H1 (cell line): Measurements from ENCODE around the gene AP1M1. TPM values are rescaled to one million over a fixed set of nuclear protein-coding genes. Genes with fewer than 3 reads are reported as not detected.

Source experiments
- CTCF ChIA-PET: fragments of 300-600 bp; sonication (Branson Sonifier 250); formaldehyde crosslinking; loops from one replicate; lab custom pipeline; 2021; ENCODE audit not compliant: partially characterized antibody; lab: Charles Lee
- POLR2A ChIA-PET: fragments of 300-600 bp; sonication (Branson Sonifier 250); formaldehyde crosslinking; loops from one replicate; lab custom pipeline; 2021; ENCODE audit warnings: inconsistent platforms; ENCODE audit not compliant: partially characterized antibody; lab: Charles Lee
- DNase-seq, 2 experiments: peaks; one replicate each; pipeline versions ENCODE4 v3.0.0 to v3.0.0-alpha.2; 2010 to 2022; ENCODE audit warnings: low spot score in 2 of 2, low read depth in 1 of 2, mixed read lengths in 1 of 2
- FAIRE-seq: peaks from 2 replicates; lab custom pipeline; 2011; peaks lifted over from hg19 to GRCh38; lab: Jason Lieb, UNC
- H2AFZ ChIP-seq: 2 replicates; pipeline ENCODE4 v1.8.1; 2012; ENCODE audit warnings: low read length, inconsistent platforms
- H2AK5ac ChIP-seq: 2 replicates; pipeline ENCODE4 v1.6.1; 2013; ENCODE audit warnings: low read depth, low read length
- H2BK120ac ChIP-seq: replicated peaks from 2 replicates; pipeline ENCODE3; 2013; ENCODE audit warnings: low read depth, low read length, inconsistent platforms
- H2BK12ac ChIP-seq: 2 replicates; pipeline ENCODE4 v1.6.1; 2013; ENCODE audit warnings: low read depth, low read length
- H2BK15ac ChIP-seq: 2 replicates; pipeline ENCODE4 v1.6.1; 2013; ENCODE audit warnings: low read length
- H2BK20ac ChIP-seq: 2 replicates; pipeline ENCODE4 v1.6.1; 2013; ENCODE audit warnings: low read length
- H2BK5ac ChIP-seq: 2 replicates; pipeline ENCODE4 v1.6.1; 2013; ENCODE audit warnings: low read depth, low read length
- H3K14ac ChIP-seq: 2 replicates; pipeline ENCODE4 v1.6.1; 2013; ENCODE audit warnings: inconsistent platforms; ENCODE audit not compliant: insufficient read length
- H3K18ac ChIP-seq: 2 replicates; pipeline ENCODE4 v1.6.1; 2013; ENCODE audit warnings: low read length; ENCODE audit errors: extremely low read depth
- H3K23ac ChIP-seq: 2 replicates; pipeline ENCODE4 v1.6.1; 2013; ENCODE audit warnings: inconsistent platforms; ENCODE audit not compliant: insufficient read length
- H3K23me2 ChIP-seq: 2 replicates; pipeline ENCODE4 v1.6.1; 2013; ENCODE audit warnings: low read depth, low read length
- H3K27ac ChIP-seq: 2 replicates; pipeline ENCODE4 v1.6.1; 2011; ENCODE audit warnings: low read depth, low read length, inconsistent platforms
- H3K27me3 ChIP-seq, 4 experiments: replicated peaks in 1 of 4; 1 replicate in 1 of 4; 2 replicates in 3 of 4; pipeline versions ENCODE4 v1.6.1 to v1.8.1; 2011 to 2013; ENCODE audit warnings: low read length in 3 of 4, mild to moderate bottlenecking in 3 of 4, inconsistent platforms in 2 of 4, mixed read lengths in 2 of 4, moderate library complexity in 1 of 4; ENCODE audit not compliant: control insufficient read depth in 3 of 4, insufficient read depth in 3 of 4; ENCODE audit errors: extremely low read depth in 1 of 4
- H3K36me3 ChIP-seq, 4 experiments: 2 replicates each; pipeline versions ENCODE4 v1.6.1 to v1.8.1; 2011 to 2013; ENCODE audit warnings: mild to moderate bottlenecking in 4 of 4, low read length in 3 of 4, moderate library complexity in 2 of 4, control low read depth in 1 of 4, inconsistent platforms in 1 of 4; ENCODE audit not compliant: insufficient read depth in 4 of 4, control insufficient read depth in 2 of 4
- H3K4ac ChIP-seq: replicated peaks from 2 replicates; pipeline ENCODE3; 2013; ENCODE audit warnings: low read length, low read depth, mixed read lengths, inconsistent platforms; ENCODE audit not compliant: insufficient read length
- H3K4me1 ChIP-seq, 4 experiments: replicated peaks in 1 of 4; 1 replicate in 1 of 4; 2 replicates in 3 of 4; pipeline versions ENCODE4 v1.6.1 to v1.8.1; 2011 to 2013; ENCODE audit warnings: low read length in 3 of 4, inconsistent platforms in 2 of 4, mixed read lengths in 1 of 4; ENCODE audit not compliant: insufficient read depth in 4 of 4, control insufficient read depth in 3 of 4
- H3K4me2 ChIP-seq, 2 experiments: 2 replicates each; pipeline versions ENCODE4 v1.6.1 to v1.8.1; 2011 to 2013; ENCODE audit warnings: low read depth in 2 of 2, low read length in 2 of 2, control low read depth in 1 of 2, inconsistent platforms in 1 of 2, mild to moderate bottlenecking in 1 of 2; ENCODE audit not compliant: insufficient read depth in 1 of 2
- H3K4me3 ChIP-seq, 4 experiments: fragments of 200-600, 300-600 bp in 1 of 4; sonication (generic), shearing (Covaris generic), sonication (Bioruptor Twin) in 1 of 4; 2 replicates each; pipeline versions ENCODE4 v1.5.1 to v1.8.1; 2011 to 2016; ENCODE audit warnings: low read length in 4 of 4, low read depth in 3 of 4, control low read depth in 2 of 4, inconsistent platforms in 2 of 4, mild to moderate bottlenecking in 2 of 4, mixed read lengths in 1 of 4, moderate library complexity in 1 of 4; ENCODE audit not compliant: insufficient read depth in 2 of 4; ENCODE audit errors: extremely low read depth in 1 of 4
- H3K56ac ChIP-seq: replicated peaks from 2 replicates; pipeline ENCODE3; 2013; ENCODE audit warnings: low read depth, mild to moderate bottlenecking, mixed read lengths, low read length, inconsistent platforms; ENCODE audit not compliant: insufficient read length
- H3K79me1 ChIP-seq: 2 replicates; pipeline ENCODE4 v1.6.1; 2013; ENCODE audit warnings: low read depth, low read length, control low read depth
- H3K79me2 ChIP-seq, 2 experiments: 2 replicates each; pipeline versions ENCODE4 v1.6.1 to v1.8.1; 2012 to 2013; ENCODE audit warnings: low read length in 2 of 2, mild to moderate bottlenecking in 2 of 2, inconsistent platforms in 1 of 2; ENCODE audit not compliant: insufficient read depth in 2 of 2, control insufficient read depth in 1 of 2
- H3K9ac ChIP-seq, 4 experiments: replicated peaks in 1 of 4; 1 replicate in 1 of 4; 2 replicates in 3 of 4; pipeline versions ENCODE4 v1.6.1 to v1.8.1; 2011 to 2013; ENCODE audit warnings: low read depth in 3 of 4, low read length in 3 of 4, control low read depth in 2 of 4, mild to moderate bottlenecking in 2 of 4, moderate library complexity in 2 of 4, inconsistent platforms in 1 of 4; ENCODE audit errors: extremely low read depth in 1 of 4
- H3K9me3 ChIP-seq, 2 experiments: 2 replicates each; pipeline versions ENCODE4 v1.6.1 to v1.8.1; 2012 to 2013; ENCODE audit warnings: mild to moderate bottlenecking in 2 of 2, moderate library complexity in 2 of 2, control low read depth in 1 of 2, inconsistent platforms in 1 of 2, low read depth in 1 of 2, low read length in 1 of 2, mixed read lengths in 1 of 2; ENCODE audit not compliant: insufficient read depth in 2 of 2
- H4K20me1 ChIP-seq, 2 experiments: replicated peaks in 1 of 2; 2 replicates each; pipeline versions ENCODE3 to v1.8.1; 2011 to 2013; ENCODE audit warnings: inconsistent platforms in 2 of 2, low read length in 2 of 2, mild to moderate bottlenecking in 1 of 2; ENCODE audit not compliant: insufficient read depth in 2 of 2, control insufficient read depth in 1 of 2
- H4K5ac ChIP-seq: 2 replicates; pipeline ENCODE4 v1.6.1; 2013; ENCODE audit warnings: low read length, low read depth, mixed read lengths, inconsistent platforms; ENCODE audit not compliant: insufficient read length
- H4K8ac ChIP-seq: 2 replicates; pipeline ENCODE4 v1.8.0; 2013; ENCODE audit warnings: mild to moderate bottlenecking, moderate library complexity, low read length, inconsistent platforms; ENCODE audit not compliant: insufficient read depth; ENCODE audit errors: extremely low read depth
- H4K91ac ChIP-seq: replicated peaks from 2 replicates; pipeline ENCODE3; 2013; ENCODE audit warnings: low read length, mixed read lengths, inconsistent platforms; ENCODE audit not compliant: insufficient read length
- CBX8 ChIP-seq: fragments of 300-800, 300-1000 bp; sonication (generic); IDR thresholded peaks from 2 replicates; pipeline ENCODE4 v1.7.1; 2016; ENCODE audit warnings: low read depth, low read length, borderline replicate concordance
- CREB1 ChIP-seq: IDR thresholded peaks from 2 replicates; pipeline ENCODE4 v1.6.1; 2012; ENCODE audit warnings: inconsistent platforms
- CTBP2 ChIP-seq: IDR thresholded peaks from 2 replicates; pipeline ENCODE4 v1.7.0; 2011; ENCODE audit warnings: borderline replicate concordance, mild to moderate bottlenecking, moderate library complexity, mixed read lengths, low read length; ENCODE audit not compliant: insufficient read depth, insufficient read length
- EP300 ChIP-seq, 2 experiments: IDR thresholded peaks; 1 replicate in 1 of 2; 2 replicates in 1 of 2; pipeline ENCODE4 v1.6.1; 2011 to 2012; ENCODE audit warnings: low read depth in 2 of 2, low read length in 2 of 2, mild to moderate bottlenecking in 2 of 2, borderline replicate concordance in 1 of 2, inconsistent platforms in 1 of 2, moderate library complexity in 1 of 2
- FOSL1 ChIP-seq: IDR thresholded peaks from 2 replicates; pipeline ENCODE4 v1.6.1; 2011; ENCODE audit warnings: mild to moderate bottlenecking, low read depth, low read length, moderate library complexity; ENCODE audit not compliant: insufficient read depth
- KDM1A ChIP-seq: fragments of 200-600, 300-600 bp; sonication (generic); IDR thresholded peaks from 2 replicates; pipeline ENCODE4 v1.7.1; 2016; ENCODE audit warnings: mild to moderate bottlenecking, low read length, borderline replicate concordance
- RNF2 ChIP-seq: fragments of 200-900, 300-1000 bp; sonication (generic); IDR thresholded peaks from 2 replicates; pipeline ENCODE4 v1.7.1; 2016; ENCODE audit warnings: borderline replicate concordance, low read depth, mild to moderate bottlenecking, antibody characterized with exemption, low read length; ENCODE audit not compliant: poor library complexity, severe bottlenecking; ENCODE audit errors: missing control alignments
- SAP30 ChIP-seq: fragments of 300-600 bp; sonication (generic); IDR thresholded peaks from 2 replicates; pipeline ENCODE4 v1.7.1; 2012; ENCODE audit warnings: low read length, moderate library complexity, mild to moderate bottlenecking, inconsistent platforms; ENCODE audit not compliant: insufficient read depth, insufficient replicate concordance
- SIRT6 ChIP-seq: IDR thresholded peaks from one replicate; pipeline ENCODE4 v1.7.1; 2012; ENCODE audit warnings: low read length, inconsistent platforms
- WGBS, 2 experiments: shearing (Covaris generic) in 1 of 2; methylation state at CpG; one replicate each; pipeline versions ENCODE4 v1.1.6 to v1.1.7; 2013 to 2015; ENCODE audit warnings: low lambda C conversion rate in 2 of 2, mixed read lengths in 2 of 2, inconsistent platforms in 1 of 2, low coverage in 1 of 2, missing lambda C conversion rate in 1 of 2; ENCODE audit not compliant: insufficient replicate concordance in 2 of 2, insufficient coverage in 1 of 2, insufficient read length in 1 of 2; ENCODE audit errors: extremely low coverage in 1 of 2, missing lambda C conversion rate in 1 of 2; 5-methylcytosine and 5-hydroxymethylcytosine counted together
- polyA plus RNA-seq, 7 experiments: library from polyadenylated mRNA; depleted of rRNA in 3 of 7; stranded (reverse) in 5 of 7; unstranded in 2 of 7; fragments of >200 nt in 5 of 7; fragments of 200-250 nt in 2 of 7; gene quantifications; 1 replicate in 5 of 7; 2 replicates in 1 of 7; 4 replicates in 1 of 7; pipeline versions ENCODE4 v1.2.1 to v1.2.3, GENCODE V29; 2011 to 2013; ENCODE audit warnings: missing spikeins in 2 of 7, mixed read lengths in 2 of 7
- total RNA-seq: library from RNA; stranded (reverse); fragmentation: NEBNext Ultra II Directional; extraction: Animal tissue kit (Norgen Biotek cat#: 25700); gene quantifications from 2 replicates; pipeline ENCODE4 v1.2.1, GENCODE V29; 2021

AP1M1 gene
- total and polyA plus RNA-seq, 2 of the 8 experiments (the other 6 are each of a cell fraction or from before 2014, with no cell fraction given), result 30.9 to 37.5 TPM

GRCh38 chr19:16226878-16227836 is 29.4 kb downstream of the AP1M1 start:
- H3K79me1 ChIP-seq, result no peaks in the 10 kb centered on the region
- no peak overlapping the region for H3K9ac ChIP-seq
- no peak overlapping the region for H2AK5ac ChIP-seq
- H2BK5ac ChIP-seq, result peak overlapping the region; percentile 71; the same call in 1 of the 2 replicates
- CTCF ChIA-PET, result interaction anchor here (0.6 to 2.2 kb wide), 3 partner anchors 18 to 155 kb away, joined by 3 to 5 read pairs (median 3); no protein-coding TSS in a partner anchor
- H3K23me2 ChIP-seq, result no peaks in the 10 kb centered on the region
- no peak overlapping the region for H3K23ac ChIP-seq
- H2BK20ac ChIP-seq, result no peak overlapping the region
- H2AFZ ChIP-seq, result no peak overlapping the region
- H4K5ac ChIP-seq, result no peak overlapping the region
- no peak overlapping the region for H3K27ac ChIP-seq
- no peaks in the 10 kb centered on the region; a peak in 1 of 7 replicates for H3K27me3 ChIP-seq
- peaks cover 3 to 7% of the 10 kb centered on the region in 2 experiments for H4K20me1 ChIP-seq
- no peak overlapping the region for H3K4me2 ChIP-seq
- no peak overlapping the region for H3K14ac ChIP-seq
- FAIRE-seq (no peak), DNase-seq (no peak)
- no peaks in the 10 kb centered on the region for H3K79me2 ChIP-seq
- H3K56ac ChIP-seq, result no peak overlapping the region
- no peak overlapping the region for H3K18ac ChIP-seq
- H3K4me1 ChIP-seq, result no peaks in the 10 kb centered on the region
- H4K8ac ChIP-seq, result peak overlapping the region; percentile 71; the same call in 1 of the 2 replicates
- no peak overlapping the region for H3K4me3 ChIP-seq
- TF ChIP-seq CBX8 (no peak), SAP30 (no peak), FOSL1 (no peak), EP300 (IDR thresholded peaks at IDR 0.05; ENCODE audit: borderline replicate concordance in 1 of 2, low read depth in 2 of 2, low read length in 2 of 2) (no peak), CTBP2 (no peak), SIRT6 (no peak), RNF2 (no peak), KDM1A (no peak), CREB1 (no peak)
- TF ChIP-seq, all 59 proteins: peak for 0
- H3K4ac ChIP-seq, result no peak overlapping the region
- no peak overlapping the region for H2BK12ac ChIP-seq
- 87% methylated on average over 32 of the region's 33 CpGs; no CpG with 5 or more reads in 1 of the 2 experiments for WGBS, 2 experiments
- H2BK15ac ChIP-seq, result no peak overlapping the region
- POLR2A ChIA-PET, result interaction anchor here (0.6 kb wide), 1 partner anchor 1795 kb away, joined by 3 read pairs; no protein-coding TSS in a partner anchor
- H4K91ac ChIP-seq, result no peak overlapping the region
- no peaks in the 10 kb centered on the region; a peak in 2 of 8 replicates for H3K36me3 ChIP-seq
- no peaks in the 10 kb centered on the region for H3K9me3 ChIP-seq
- H2BK120ac ChIP-seq, result no peak overlapping the region
